GM21737 (cell line): Measurements from ENCODE around the gene LLCFC1.
"Not testable (repeated sequence)": the region's sequence is repeated elsewhere in the genome, so short reads cannot be mapped to it uniquely, and the experiment has no call there.

ENCODE experiments used
- ATAC-seq: cut with Tn5 transposase; IDR thresholded peaks from one replicate; pipeline ENCODE4 v1.9.1; 2021; ENCODE audit warnings: mild to moderate bottlenecking, moderate library complexity; ENCODE audit not compliant: unreplicated experiment

LLCFC1 gene

DNA sequence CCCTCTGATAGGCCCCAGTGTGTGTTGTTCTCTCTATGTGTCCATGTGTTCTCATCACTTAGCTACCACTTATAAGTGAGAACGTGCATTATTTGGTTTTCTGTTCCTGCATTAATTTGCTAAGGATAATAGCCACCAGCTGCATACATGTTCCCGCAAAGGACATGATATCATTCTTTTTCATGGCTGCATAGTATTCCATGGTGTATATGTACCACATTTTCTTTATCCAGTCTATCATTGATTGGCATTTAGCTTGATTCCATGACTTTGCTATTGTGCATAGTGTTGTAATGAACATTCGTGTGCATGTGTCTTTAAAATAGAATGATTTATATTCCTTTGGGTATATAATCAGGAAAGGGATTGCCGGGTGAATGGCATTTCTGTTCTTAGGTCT, 39.1 kb downstream of the LLCFC1 start:
- not testable (repeated sequence) for ATAC-seq

DNA sequence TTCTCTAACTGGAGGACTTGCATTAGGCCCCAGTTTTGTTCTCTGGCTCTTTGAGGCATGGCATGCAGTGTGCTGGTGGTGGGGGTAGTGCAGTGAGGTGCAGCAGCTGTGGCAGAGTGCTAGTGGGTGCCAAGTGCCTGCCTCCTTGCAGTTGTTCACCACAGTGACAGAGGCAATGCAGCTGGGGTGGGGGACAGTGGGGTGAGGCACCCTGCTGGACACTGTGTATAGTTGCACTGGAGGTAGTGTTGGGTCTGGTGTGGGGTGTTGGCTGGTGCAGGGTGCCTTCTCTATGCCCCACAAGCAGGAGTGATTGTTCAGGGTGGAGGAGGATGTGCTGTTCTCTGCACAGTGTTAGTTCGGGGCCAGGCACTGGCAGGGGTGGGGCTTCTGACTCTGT, 44.5 kb downstream of the LLCFC1 start:
- ATAC-seq = no peak

DNA sequence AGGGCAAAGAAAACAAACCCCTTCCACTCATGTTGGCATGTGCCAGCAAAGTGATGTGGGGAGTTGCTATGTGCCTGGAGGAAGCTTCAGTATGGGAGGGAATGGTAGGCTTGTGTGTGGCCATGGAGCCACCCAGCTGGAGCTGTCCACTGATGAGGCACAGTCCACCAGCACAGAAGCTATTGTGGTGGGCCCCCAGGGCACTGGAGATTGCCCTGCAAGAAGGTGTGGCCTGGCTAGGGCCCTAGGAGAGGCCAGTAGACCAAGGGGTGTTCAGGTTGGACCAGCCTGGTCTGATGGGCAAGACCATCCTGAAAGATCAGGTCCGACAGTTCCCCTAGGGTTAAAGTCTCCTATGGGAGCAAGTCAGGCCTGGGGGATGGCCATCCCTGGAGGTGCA, 45.0 kb downstream of the LLCFC1 start:
- ATAC-seq = no peak
